Measurements from ENCODE around the gene CACNA1A.

GRCh38 chr19:13350759-13351158 is 155.5 kb downstream of the CACNA1A start:
- TF ChIP-seq CTCF (IDR thresholded peaks at IDR 0.05) (no peak), POLR2A (IDR thresholded peaks at IDR 0.05) (no peak)

All from body of pancreas (tissue), 4 donors.